ENCODE measurements around the gene ZFYVE21.
"Not testable (repeated sequence)": the region's sequence is repeated elsewhere in the genome, so short reads cannot be mapped to it uniquely, and the experiment has no call there.

ZFYVE21 gene

GRCh38 chr14:103715052-103716000 is at the start of gene ZFYVE21, which contains the start of gene XRCC3:
Gene ZFYVE21, plus strand, starts transcription at chr14:103715810. Its CDS starts 32 bp downstream, at chr14:103715842.
Gene XRCC3, minus strand, starts transcription at chr14:103715451. Its CDS starts 4,364 bp downstream, at chr14:103711087.
- peak; percentile 99 for DNase-seq

- no peak for DNase-seq
Measured at GRCh38 chr14:103667671-103668070, 47.9 kb upstream of the ZFYVE21 start.

GRCh38 chr14:103668117-103668516 is 47.5 kb upstream of the ZFYVE21 start:
- DNase-seq = no peak

- DNase-seq = no peak
Measured at GRCh38 chr14:103669370-103669769, 46.2 kb upstream of the ZFYVE21 start.

- DNase-seq = no peak
Measured at GRCh38 chr14:103671911-103672310, 43.7 kb upstream of the ZFYVE21 start.

- no peak for DNase-seq
Measured at GRCh38 chr14:103675957-103676356, 39.7 kb upstream of the ZFYVE21 start.

GRCh38 chr14:103676881-103677675 is 38.5 kb upstream of the ZFYVE21 start:
- no peak for DNase-seq

GRCh38 chr14:103679351-103679750 is 36.3 kb upstream of the ZFYVE21 start:
- DNase-seq = peak; percentile 41

GRCh38 chr14:103680491-103681231 is 34.9 kb upstream of the ZFYVE21 start:
- DNase-seq = no peak

GRCh38 chr14:103683139-103683538 is 32.5 kb upstream of the ZFYVE21 start:
- DNase-seq = no peak

GRCh38 chr14:103684471-103684870 is 31.1 kb upstream of the ZFYVE21 start:
- DNase-seq = no peak

GRCh38 chr14:103684871-103685270 is 30.7 kb upstream of the ZFYVE21 start:
- no peak for DNase-seq

- DNase-seq = no peak
Measured at GRCh38 chr14:103685276-103686211, 30.1 kb upstream of the ZFYVE21 start.

- DNase-seq = no peak
Measured at GRCh38 chr14:103686831-103687485, 28.7 kb upstream of the ZFYVE21 start.

GRCh38 chr14:103687712-103688111 is 27.9 kb upstream of the ZFYVE21 start:
- no peak for DNase-seq

- no peak for DNase-seq
Measured at GRCh38 chr14:103688441-103688840, 27.2 kb upstream of the ZFYVE21 start.

GRCh38 chr14:103688906-103689902 is 26.4 kb upstream of the ZFYVE21 start:
- DNase-seq = no peak

GRCh38 chr14:103690332-103690731 is 25.3 kb upstream of the ZFYVE21 start:
- DNase-seq = no peak

- DNase-seq = not testable (repeated sequence)
Measured at GRCh38 chr14:103691655-103692054, 24.0 kb upstream of the ZFYVE21 start.

- no peak for DNase-seq
Measured at GRCh38 chr14:103692159-103692558, 23.5 kb upstream of the ZFYVE21 start.

All from DMS53 (cell line).